GM12878 (cell line): ENCODE measurements around the gene ZNF717.
"Not testable (repeated sequence)": the region's sequence is repeated elsewhere in the genome, so short reads cannot be mapped to it uniquely, and the experiment has no call there.

ENCODE experiments used
- CHD2 ChIP-seq: IDR thresholded peaks from 2 replicates; pipeline ENCODE4 v1.6.1; 2011; ENCODE audit warnings: low read depth, low read length, improper control_type of control experiment, borderline replicate concordance
- EZH2 ChIP-seq: IDR thresholded peaks from 2 replicates; pipeline ENCODE4 v1.6.1; 2012; ENCODE audit warnings: low read depth, mild to moderate bottlenecking, control low read depth, inconsistent platforms, low read length, borderline replicate concordance; ENCODE audit not compliant: control insufficient read depth
- GATAD2B ChIP-seq: fragments of 450-650 bp; conservative IDR thresholded peaks from 2 replicates; pipeline ENCODE4 v1.6.1; 2017; ENCODE audit warnings: low read depth, mild to moderate bottlenecking, moderate library complexity
- POLR2A ChIP-seq: IDR thresholded peaks from 2 replicates; pipeline ENCODE4 v1.6.1; 2011; ENCODE audit warnings: low read depth, mild to moderate bottlenecking, low read length
- TF ChIP-seq, protein P1 (sequence below), 3 experiments: IDR thresholded peaks in 2 of 3; conservative IDR thresholded peaks in 1 of 3; 2 replicates each; pipeline ENCODE4 v1.5.1; 2011; ENCODE audit warnings: low read depth in 3 of 3, low read length in 3 of 3, mild to moderate bottlenecking in 3 of 3, control low read depth in 2 of 3, moderate library complexity in 2 of 3, inconsistent platforms in 1 of 3, mixed read lengths in 1 of 3; ENCODE audit not compliant: control insufficient read depth in 2 of 3, insufficient read depth in 1 of 3; ENCODE audit errors: extremely low read depth in 1 of 3

DNA sequence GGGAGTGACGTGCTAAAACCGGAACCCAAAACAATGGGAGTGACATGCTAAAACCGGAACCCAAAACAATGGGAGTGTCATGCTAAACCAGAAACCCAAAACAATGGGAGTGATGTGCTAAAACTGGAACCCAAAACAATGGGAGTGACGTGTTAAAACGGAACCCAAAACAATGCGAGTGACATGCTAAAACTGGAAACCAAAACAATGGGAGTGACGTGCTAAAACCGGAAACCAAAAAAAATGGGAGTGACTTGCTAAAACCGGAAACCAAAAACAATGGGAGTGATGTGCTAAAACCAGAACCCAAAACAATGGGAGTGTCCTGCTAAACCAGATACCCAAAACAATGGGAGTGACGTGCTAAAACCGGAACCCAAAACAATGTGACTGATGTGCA is 7.6 kb downstream of the ZNF717 start:
- not testable (repeated sequence) for TF ChIP-seq POLR2A, GATAD2B, CHD2, EZH2
- TF ChIP-seq, protein P1, sequence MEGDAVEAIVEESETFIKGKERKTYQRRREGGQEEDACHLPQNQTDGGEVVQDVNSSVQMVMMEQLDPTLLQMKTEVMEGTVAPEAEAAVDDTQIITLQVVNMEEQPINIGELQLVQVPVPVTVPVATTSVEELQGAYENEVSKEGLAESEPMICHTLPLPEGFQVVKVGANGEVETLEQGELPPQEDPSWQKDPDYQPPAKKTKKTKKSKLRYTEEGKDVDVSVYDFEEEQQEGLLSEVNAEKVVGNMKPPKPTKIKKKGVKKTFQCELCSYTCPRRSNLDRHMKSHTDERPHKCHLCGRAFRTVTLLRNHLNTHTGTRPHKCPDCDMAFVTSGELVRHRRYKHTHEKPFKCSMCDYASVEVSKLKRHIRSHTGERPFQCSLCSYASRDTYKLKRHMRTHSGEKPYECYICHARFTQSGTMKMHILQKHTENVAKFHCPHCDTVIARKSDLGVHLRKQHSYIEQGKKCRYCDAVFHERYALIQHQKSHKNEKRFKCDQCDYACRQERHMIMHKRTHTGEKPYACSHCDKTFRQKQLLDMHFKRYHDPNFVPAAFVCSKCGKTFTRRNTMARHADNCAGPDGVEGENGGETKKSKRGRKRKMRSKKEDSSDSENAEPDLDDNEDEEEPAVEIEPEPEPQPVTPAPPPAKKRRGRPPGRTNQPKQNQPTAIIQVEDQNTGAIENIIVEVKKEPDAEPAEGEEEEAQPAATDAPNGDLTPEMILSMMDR (IDR thresholded peaks at IDR 0.05 in 2 of 3, conservative IDR thresholded peaks at IDR 0.05 in 1 of 3; ENCODE audit: control insufficient read depth in 2 of 3, extremely low read depth in 1 of 3, insufficient read depth in 1 of 3, low read depth in 3 of 3, low read length in 3 of 3) = not testable (repeated sequence)
